Left lung (tissue), 10 donors: ENCODE measurements around the gene PDE3A. TPM values are rescaled to one million over a fixed set of nuclear protein-coding genes. Genes with fewer than 3 reads are reported as not detected.

Experiments
- ATAC-seq: fragments of 200-7000 bp; cut with Tn5 transposase; one replicate; pipeline ENCODE4 v1.9.1; 2020; ENCODE audit warnings: moderate library complexity
- DNase-seq, 4 donors: peaks; one replicate each; pipeline ENCODE4 v3.0.0-alpha.2; 2013 to 2020
- H3K27ac ChIP-seq, 2 donors: fragments of 200-600 bp; sonication (generic) in 1 of 2; one replicate each; pipeline versions ENCODE4 v1.5.0 to v1.8.0; 2020 to 2021
- H3K27me3 ChIP-seq, 2 donors: fragments of 200-600 bp; sonication (generic) in 1 of 2; one replicate each; pipeline versions ENCODE4 v1.5.0 to v1.8.0; 2020 to 2021
- H3K36me3 ChIP-seq, 2 donors: fragments of 200-600 bp; sonication (generic) in 1 of 2; one replicate each; pipeline versions ENCODE4 v1.5.0 to v1.8.0; 2020 to 2021
- H3K4me1 ChIP-seq, 2 donors: fragments of 200-600 bp; one replicate each; pipeline ENCODE4 v1.8.0; 2021
- H3K4me3 ChIP-seq, 2 donors: fragments of 200-600 bp; sonication (generic) in 1 of 2; one replicate each; pipeline versions ENCODE4 v1.5.0 to v1.8.0; 2020 to 2021; ENCODE audit warnings: mild to moderate bottlenecking in 1 of 2
- H3K9me3 ChIP-seq, 2 donors: fragments of 200-600 bp; sonication (generic) in 1 of 2; one replicate each; pipeline versions ENCODE4 v1.5.0 to v1.8.0; 2020 to 2021
- intact Hi-C, 2 donors: fragments of 100-400 bp; cut with DNase I; formaldehyde crosslinking; loops; one replicate each; pipeline versions ENCODE4 v1.11.2 to v1.14.2; 2022
- polyA plus RNA-seq, 6 donors: library from polyadenylated mRNA; unstranded; fragments of 120-200 nt; gene quantifications; one replicate each; pipeline ENCODE4 v1.2.1, GENCODE V29; 2013; ENCODE audit not compliant: insufficient read length in 6 of 6
- total RNA-seq, 2 donors: library from RNA; stranded (reverse); fragmentation: NEBNext Ultra II Directional; extraction: Animal tissue kit (Norgen Biotek cat#: 25700); gene quantifications; one replicate each; pipeline ENCODE4 v1.2.1, GENCODE V29; 2021
- TF ChIP-seq, protein P1 (sequence below), 2 donors: fragments of 200-600 bp; sonication (generic) in 1 of 2; IDR thresholded peaks; one replicate each; pipeline versions ENCODE4 v1.5.0 to v1.8.0; 2021; ENCODE audit warnings: antibody characterized with exemption in 2 of 2
- donor health status: DM: no; HTN: yes; CAD: no.
- donor health status: DM: no; HTN: no; CAD: no.

PDE3A gene
- total and polyA plus RNA-seq, 8 donors, result 5.1 to 9.3 (median 7.8) TPM

DNA sequence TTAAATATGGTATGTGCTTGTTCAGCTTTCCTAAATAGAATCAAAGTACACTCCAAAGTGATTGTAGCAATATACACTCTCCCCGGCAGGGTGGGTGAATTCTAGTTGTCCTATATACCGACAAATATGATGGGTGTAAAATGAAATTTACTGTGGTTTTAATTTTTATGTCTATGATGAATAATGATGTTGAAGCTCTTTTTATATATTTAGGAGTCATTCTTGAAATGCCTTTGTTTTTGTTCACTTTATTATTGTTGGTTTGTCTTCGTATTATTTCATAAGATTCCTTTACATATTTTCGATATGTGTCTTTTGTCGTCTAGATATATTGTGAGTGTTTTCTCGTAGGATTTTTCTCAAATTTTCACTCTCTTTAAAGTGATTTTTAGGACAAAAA lies 105.7 kb downstream of the PDE3A start:
- intact Hi-C loops, result no loop called here
- ATAC-seq, result no peak

DNA sequence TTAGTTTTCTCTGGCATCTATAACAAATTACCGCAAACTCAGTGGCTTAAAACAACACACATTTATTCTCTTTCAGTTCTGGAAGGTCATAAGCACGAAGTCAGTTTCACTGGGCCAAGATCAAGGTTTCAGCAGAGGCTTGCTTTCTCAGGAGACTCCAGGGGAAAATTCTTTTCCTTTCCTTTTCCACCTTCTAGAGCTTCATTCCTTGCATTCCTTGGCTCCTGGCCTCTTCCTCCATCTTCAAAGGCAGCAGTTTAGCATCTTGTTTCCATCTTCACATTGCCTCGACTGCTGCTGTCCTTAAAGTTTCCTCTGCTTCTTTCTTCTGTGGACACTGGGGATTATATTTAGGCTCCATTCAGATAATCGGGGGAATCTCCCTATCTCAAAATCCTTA lies 106.1 kb downstream of the PDE3A start:
- DNase-seq (no peak), ATAC-seq (no peak)
- intact Hi-C loops, result no loop called here

More for the DNA sequence above, 105.7 kb downstream of the PDE3A start:
- H3K4me1 ChIP-seq, result no peaks in the 10 kb centered on the region
- H3K9me3 ChIP-seq, result no peaks in the 10 kb centered on the region
- DNase-seq, result no peak
- TF ChIP-seq, protein P1, sequence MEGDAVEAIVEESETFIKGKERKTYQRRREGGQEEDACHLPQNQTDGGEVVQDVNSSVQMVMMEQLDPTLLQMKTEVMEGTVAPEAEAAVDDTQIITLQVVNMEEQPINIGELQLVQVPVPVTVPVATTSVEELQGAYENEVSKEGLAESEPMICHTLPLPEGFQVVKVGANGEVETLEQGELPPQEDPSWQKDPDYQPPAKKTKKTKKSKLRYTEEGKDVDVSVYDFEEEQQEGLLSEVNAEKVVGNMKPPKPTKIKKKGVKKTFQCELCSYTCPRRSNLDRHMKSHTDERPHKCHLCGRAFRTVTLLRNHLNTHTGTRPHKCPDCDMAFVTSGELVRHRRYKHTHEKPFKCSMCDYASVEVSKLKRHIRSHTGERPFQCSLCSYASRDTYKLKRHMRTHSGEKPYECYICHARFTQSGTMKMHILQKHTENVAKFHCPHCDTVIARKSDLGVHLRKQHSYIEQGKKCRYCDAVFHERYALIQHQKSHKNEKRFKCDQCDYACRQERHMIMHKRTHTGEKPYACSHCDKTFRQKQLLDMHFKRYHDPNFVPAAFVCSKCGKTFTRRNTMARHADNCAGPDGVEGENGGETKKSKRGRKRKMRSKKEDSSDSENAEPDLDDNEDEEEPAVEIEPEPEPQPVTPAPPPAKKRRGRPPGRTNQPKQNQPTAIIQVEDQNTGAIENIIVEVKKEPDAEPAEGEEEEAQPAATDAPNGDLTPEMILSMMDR (IDR thresholded peaks at IDR 0.05), result no peak
- H3K27ac ChIP-seq, result no peak overlapping the region
- no peaks in the 10 kb centered on the region for H3K27me3 ChIP-seq
- H3K4me3 ChIP-seq, result no peak overlapping the region
- no peaks in the 10 kb centered on the region for H3K36me3 ChIP-seq

DNA sequence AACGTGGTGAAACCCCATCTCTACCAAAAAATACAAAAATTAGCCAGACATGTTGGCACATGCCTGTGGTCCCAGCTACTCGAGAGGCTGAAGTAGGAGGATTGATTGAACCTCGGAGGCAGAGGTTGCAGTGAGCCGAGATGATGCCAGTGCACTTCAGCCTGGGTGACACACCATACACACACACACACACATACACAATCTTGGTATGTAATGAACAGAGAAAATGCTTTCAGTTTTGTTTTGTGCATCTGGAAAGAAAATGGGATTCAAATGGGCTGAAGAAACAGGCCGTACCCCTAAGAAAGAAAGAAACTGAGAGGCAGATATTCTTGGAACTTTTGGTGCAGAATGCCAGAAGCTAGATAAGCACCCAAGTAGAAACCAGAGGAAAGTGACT lies 107.2 kb downstream of the PDE3A start:
- intact Hi-C loops, result no loop called here
- Histone ChIP-seq H3K9me3 (no peaks in the 10 kb centered on the region), H3K27me3 (no peaks in the 10 kb centered on the region), H3K27ac (no peak overlapping the region), H3K4me3 (no peak overlapping the region), H3K4me1 (no peaks in the 10 kb centered on the region), H3K36me3 (no peaks in the 10 kb centered on the region)
- TF ChIP-seq, protein P1 (IDR thresholded peaks at IDR 0.05), result no peak
- ATAC-seq (no peak), DNase-seq (no peak)

More for the DNA sequence above, 106.1 kb downstream of the PDE3A start:
- H3K27me3 ChIP-seq, result no peaks in the 10 kb centered on the region
- no peak overlapping the region for H3K27ac ChIP-seq
- TF ChIP-seq, protein P1 (IDR thresholded peaks at IDR 0.05), result no peak
- no peaks in the 10 kb centered on the region for H3K4me1 ChIP-seq
- no peaks in the 10 kb centered on the region for H3K9me3 ChIP-seq
- no peaks in the 10 kb centered on the region for H3K36me3 ChIP-seq
- H3K4me3 ChIP-seq, result no peak overlapping the region

DNA sequence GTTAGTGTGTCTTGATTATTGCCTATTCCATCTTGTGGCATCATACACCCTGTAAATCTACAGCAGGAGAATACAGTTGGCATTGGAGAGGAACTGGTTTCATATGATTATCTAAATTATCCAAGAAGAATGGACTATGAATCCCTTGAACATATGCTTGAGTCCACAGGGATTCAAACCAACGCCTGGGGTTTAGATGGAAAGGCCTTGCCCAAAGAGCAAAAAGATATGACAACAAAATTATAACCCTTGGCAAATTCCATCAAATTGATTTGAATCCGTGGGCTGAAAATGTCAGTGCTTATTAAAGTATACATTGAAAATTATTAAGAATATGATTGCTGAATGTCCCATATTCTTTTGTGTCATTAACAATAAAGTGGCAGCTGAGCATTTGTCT lies 108.2 kb downstream of the PDE3A start:
- TF ChIP-seq, protein P1 (IDR thresholded peaks at IDR 0.05), result no peak
- ATAC-seq (no peak), DNase-seq (no peak)
- no peaks in the 10 kb centered on the region for H3K36me3 ChIP-seq
- H3K4me3 ChIP-seq, result no peak overlapping the region
- H3K9me3 ChIP-seq, result no peaks in the 10 kb centered on the region
- no peaks in the 10 kb centered on the region for H3K4me1 ChIP-seq
- intact Hi-C loops, result no loop called here
- H3K27ac ChIP-seq, result no peak overlapping the region
- no peaks in the 10 kb centered on the region for H3K27me3 ChIP-seq

DNA sequence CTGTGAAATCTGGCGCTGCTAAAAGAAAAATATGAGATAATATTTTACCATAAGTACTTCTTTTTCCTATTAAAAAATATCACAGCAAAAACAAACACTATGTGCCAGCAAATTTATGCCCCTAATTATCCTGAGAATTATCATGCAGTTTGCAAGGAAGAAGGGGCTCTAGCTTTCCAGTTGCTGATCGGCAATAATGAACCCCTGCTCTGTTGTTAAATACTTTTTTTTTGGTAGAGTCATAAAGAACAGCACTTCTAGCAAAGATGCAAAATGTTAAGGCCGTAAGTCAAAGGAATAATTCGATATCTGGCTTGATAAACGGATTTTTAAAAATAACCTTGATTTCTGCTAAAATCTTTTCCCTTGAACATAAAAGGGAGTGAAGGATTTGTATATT lies 108.9 kb downstream of the PDE3A start:
- no peaks in the 10 kb centered on the region for H3K36me3 ChIP-seq
- no peaks in the 10 kb centered on the region for H3K4me1 ChIP-seq
- no peaks in the 10 kb centered on the region for H3K9me3 ChIP-seq
- no peak overlapping the region for H3K27ac ChIP-seq
- intact Hi-C loops, result no loop called here
- TF ChIP-seq, protein P1 (IDR thresholded peaks at IDR 0.05), result no peak
- no peaks in the 10 kb centered on the region for H3K27me3 ChIP-seq
- ATAC-seq (no peak), DNase-seq (no peak)
- H3K4me3 ChIP-seq, result no peak overlapping the region
